ENCODE measurements around the gene KANSL3.
"Not testable (repeated sequence)": the region's sequence is repeated elsewhere in the genome, so short reads cannot be mapped to it uniquely, and the experiment has no call there.

Gene KANSL3

GRCh38 chr2:96638144-96639121, at the start of gene KANSL3:
Gene KANSL3 (minus strand): TSS chr2:96638312. CDS start chr2:96637135, 1,177 bp downstream.
- peak; percentile 30 to 92 (median 82) for DNase-seq

- DNase-seq, result peak in 1 of 56 donors; percentile 14
Measured at GRCh38 chr2:96687266-96687665, 49.2 kb upstream of the KANSL3 start.

DNA sequence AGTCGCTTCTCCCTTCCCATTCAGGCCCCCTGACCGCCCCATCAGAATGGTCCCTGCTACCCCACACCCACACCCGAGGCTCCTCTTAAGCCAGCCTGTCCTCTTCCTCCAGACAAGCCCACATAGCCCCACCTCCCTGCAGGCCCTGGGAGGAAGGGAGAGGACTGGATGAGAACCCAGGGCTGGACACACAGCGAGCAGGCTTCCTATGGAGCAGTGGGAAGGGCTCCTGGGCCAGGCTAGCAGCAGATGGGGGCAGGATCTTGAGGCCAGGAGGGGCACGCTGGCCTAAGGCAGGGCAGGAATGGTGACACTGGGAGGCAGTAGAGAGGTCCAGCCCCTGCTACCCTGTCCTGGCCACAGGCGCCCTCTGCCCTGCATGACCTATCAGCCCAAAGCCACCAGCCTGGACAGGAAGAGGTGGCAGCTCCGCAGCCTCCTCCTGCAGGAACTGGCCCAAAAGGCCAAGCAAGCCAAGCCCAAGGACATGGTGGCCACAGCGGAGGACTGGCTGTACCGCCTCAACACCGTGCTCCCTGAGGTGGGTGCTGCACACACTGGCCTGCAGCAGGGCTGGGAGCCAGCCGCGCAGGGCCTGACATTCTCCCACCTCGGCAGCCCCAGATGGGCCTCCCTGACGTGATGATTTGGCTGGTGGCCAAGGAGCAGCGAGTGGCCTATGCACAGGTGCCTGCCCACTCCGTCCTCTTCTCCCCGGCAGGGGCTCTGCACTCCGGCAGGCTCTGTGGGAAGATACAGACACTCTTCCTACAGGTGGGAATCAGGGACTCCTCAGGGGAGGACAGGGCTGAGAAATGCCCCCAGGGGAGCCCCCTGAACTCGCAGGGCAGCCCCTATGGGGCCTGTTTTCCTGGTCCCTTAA, 47.7 kb upstream of the KANSL3 start:
- no peak for DNase-seq

DNA sequence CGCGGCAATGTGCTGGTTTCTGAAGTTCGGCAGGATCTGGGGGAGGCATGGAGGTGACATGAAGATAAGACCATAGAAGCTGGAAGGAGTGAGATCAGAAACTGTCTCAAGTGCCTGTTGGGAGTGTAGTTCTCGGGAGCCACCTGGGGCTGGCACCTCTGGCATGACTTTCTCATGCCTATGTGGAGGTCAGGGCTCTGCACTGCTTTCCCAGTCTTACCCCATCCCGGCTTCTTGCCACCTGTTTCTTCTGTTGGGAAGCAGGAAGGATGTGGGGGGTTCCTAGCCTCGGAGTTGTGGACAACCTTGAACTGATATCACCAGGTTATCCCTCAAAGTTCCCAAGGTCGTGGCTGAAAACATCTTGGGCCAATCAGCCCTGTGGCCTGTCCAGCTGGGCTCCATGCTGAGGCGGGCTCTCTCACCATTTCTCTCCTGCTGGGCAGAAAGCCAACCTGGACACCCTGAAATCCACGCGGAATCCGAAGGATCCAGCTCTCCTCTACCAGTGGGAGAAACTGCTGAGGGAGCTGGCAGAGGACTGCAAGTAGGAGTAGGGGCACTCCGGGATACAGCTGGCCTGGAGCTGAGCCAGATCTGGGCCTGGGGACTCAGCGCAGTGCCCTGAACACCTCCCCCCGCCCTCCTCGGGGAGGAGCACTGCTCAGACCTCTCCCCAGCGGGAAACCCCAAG, 46.9 kb upstream of the KANSL3 start:
- DNase-seq, result no peak

GRCh38 chr2:96683972-96684820, 46.1 kb upstream of the KANSL3 start:
- DNase-seq, result no peak

- DNase-seq, result no peak
Measured at GRCh38 chr2:96683307-96683706, 45.2 kb upstream of the KANSL3 start.

DNA sequence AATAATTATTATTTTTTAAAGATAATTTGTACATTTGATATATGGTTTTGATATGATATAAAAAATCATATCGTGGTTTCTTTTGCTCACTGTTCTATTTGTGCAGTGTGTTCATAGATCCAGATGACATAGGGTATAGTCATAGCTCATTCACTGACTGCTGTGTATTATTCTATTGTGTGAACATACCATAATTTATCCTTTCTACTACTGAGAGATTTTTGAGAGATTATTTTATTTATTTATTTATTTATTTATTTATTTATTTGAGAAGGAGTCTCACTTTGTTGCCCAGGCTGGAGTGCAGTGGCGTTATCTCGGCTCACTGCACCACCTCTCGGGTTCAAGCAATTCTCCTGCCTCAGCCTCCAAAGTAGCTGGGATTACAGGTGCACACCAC, 43.4 kb upstream of the KANSL3 start:
- DNase-seq, result no peak

GRCh38 chr2:96680561-96681141, 42.5 kb upstream of the KANSL3 start:
- DNase-seq, result no peak

DNA sequence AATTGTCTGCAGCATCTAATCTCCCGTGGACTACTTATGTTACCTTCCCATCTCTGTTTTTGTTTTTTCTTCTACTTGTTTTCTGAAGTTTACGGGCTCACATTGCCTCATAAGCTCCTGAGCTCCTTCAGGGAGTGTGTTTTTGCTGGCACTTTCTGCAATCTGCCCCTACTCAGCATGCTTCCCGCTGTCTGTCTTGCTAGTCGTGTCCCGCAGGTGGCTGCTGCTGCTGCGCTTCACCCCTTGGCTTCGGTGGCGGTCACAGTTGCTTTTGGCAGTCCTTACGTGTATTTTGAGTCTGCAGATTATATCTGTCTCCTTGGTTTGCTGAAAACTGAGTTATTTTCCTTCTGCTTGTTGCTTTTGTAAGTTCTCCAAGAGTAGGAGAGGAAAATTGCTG, 41.7 kb upstream of the KANSL3 start:
- no peak for DNase-seq

DNA sequence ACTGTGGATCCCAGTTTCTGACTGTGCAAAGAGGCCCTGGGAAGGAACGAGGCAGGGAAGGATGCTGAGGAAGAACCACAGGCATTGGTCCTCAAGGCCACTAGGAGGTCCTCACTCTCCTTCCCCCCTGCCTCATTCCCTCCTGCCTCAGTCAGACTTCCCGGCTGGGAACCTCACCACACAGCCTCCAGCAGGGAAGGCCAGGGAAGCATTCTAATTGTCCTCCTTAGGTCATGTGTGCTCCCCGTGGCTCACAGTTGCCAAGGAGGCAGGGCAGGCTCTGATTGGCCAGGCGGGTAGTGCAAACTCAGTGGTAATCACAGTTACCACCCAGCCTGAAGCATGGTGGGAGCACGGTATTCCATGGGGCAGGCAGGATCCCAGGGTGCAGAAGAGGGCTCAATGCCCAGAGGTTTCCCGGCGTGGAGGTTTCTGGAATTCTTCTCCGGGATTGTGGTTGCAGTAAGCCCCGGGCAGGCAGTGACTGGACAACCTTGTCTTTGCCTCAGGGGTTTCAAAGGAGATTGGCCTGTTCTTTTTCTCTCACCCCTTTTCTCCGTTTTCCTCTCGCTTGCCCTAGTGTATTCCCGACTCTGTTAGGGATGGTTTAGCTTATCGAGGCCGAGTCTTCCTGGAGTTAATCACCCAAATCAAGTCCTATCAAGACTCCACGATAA, 31.6 kb upstream of the KANSL3 start:
- no peak for DNase-seq

- no peak for DNase-seq
Measured at GRCh38 chr2:96668771-96669170, 30.7 kb upstream of the KANSL3 start.

DNA sequence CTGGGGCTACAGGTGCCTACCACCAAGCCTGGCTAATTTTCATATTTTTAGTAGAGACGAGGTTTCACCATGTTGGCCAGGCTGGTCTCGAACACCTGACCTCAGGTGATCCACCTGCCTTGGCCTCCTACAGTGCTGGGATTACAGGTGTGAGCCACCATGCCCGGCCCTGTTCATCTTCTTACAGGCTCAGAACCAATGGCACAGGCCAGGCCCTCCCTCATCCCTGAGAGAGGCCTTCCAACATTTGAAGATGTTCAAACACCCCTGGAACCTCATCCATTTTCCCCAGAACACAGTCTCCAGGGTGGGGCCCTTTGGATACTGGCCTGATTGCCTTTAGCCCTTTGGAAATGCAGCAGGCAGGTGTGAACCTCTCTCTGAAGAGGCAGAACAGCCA, 27.6 kb upstream of the KANSL3 start:
- DNase-seq, result not testable (repeated sequence)

GRCh38 chr2:96665083-96665569, 27.0 kb upstream of the KANSL3 start:
- DNase-seq, result peak in 10 of 56 donors; percentile 6 to 41 (median 20)

DNA sequence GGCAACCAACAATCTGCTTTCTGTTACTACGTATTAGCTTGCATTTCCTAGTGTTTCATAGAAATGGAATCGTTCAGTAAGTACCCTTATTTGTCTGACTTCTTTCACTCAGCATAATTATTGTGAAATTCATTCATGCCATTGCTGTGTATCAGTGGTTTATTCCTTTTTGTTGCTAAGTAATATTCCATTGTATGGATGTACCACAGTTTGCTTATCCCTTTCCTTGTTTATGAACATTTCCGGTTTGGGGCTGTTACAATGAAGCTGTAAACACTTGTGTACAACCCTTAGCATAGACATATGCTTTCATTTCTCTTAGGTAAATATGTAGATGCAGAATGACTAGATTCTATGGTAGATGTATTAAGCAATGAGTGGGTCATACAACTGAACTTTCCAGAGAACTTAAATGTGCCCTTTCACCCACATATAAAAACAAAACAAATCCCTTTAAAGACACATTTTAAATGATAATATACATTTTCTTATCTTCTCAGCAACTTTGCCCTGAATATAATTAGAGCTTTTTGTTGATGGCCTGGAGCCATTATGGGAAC, 26.3 kb upstream of the KANSL3 start:
- no peak for DNase-seq

DNA sequence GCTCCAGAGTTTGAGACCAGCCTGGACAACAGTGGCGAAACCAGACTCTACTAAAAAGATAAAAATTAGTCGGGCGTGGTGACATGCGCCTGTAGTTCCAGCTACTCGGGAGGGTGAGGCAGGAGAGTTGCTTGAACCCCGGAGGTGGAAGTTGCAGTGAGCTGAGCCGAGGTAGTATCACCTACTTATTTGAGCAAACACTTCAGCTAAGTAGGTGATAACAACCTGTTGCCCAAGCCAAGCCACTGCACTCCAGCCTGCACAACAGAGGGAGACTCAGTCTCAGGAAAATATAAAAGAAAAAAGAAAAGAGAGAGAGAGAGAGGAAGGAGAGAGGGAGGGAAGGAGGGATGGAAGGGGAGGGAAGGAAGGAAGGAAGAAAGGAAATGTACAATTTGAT, 25.7 kb upstream of the KANSL3 start:
- no peak for DNase-seq

GRCh38 chr2:96663177-96663576, 25.1 kb upstream of the KANSL3 start:
- DNase-seq, result no peak

- DNase-seq, result no peak
Measured at GRCh38 chr2:96662360-96662759, 24.2 kb upstream of the KANSL3 start.

DNA sequence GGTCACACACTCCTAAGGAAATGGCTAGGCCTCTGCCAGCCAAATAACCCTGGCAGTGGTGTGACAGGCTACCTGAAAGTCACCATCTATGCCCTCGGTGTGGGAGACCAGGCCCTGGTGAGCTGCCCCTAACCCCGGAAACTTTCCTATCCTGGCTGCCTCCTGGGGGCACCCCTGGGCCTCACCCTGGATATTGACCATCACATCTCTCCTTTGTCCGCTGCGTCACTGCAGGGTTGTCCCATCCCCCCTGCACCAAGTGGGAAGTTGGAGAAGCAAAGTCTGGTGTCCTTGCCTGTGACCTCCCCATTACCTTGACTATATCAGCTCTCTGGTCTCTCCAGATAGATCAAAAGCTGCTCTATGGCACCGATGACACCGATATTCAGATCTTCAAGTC, 23.2 kb upstream of the KANSL3 start:
- DNase-seq, result no peak

- DNase-seq, result no peak
Measured at GRCh38 chr2:96656540-96656939, 18.4 kb upstream of the KANSL3 start.

Data from nucleus accumbens (tissue), 56 donors.